HG03469 (cell line): ENCODE measurements around the gene MRFAP1.

Experiments
- ATAC-seq: cut with Tn5 transposase; IDR thresholded peaks from one replicate; pipeline ENCODE4 v1.9.1; 2021; ENCODE audit warnings: mild to moderate bottlenecking, moderate library complexity, moderate number of reproducible peaks; ENCODE audit not compliant: unreplicated experiment

Gene MRFAP1

GRCh38 chr4:6640292-6641163 lies at the start of gene MRFAP1:
MRFAP1 (plus strand) TSS chr4:6640685; CDS start chr4:6640863, 178 bp downstream.
- ATAC-seq: peak; percentile 84

- no peak for ATAC-seq
Observed at GRCh38 chr4:6591313-6591712, 49.2 kb upstream of the MRFAP1 start.

- no peak for ATAC-seq
Observed at GRCh38 chr4:6591781-6592180, 48.7 kb upstream of the MRFAP1 start.

GRCh38 chr4:6592804-6593563 lies 47.5 kb upstream of the MRFAP1 start:
- ATAC-seq: no peak

- no peak for ATAC-seq
Observed at GRCh38 chr4:6594341-6594740, 46.1 kb upstream of the MRFAP1 start.

- ATAC-seq: no peak
Observed at GRCh38 chr4:6594826-6595355, 45.6 kb upstream of the MRFAP1 start.

- no peak for ATAC-seq
Observed at GRCh38 chr4:6595897-6596537, 44.5 kb upstream of the MRFAP1 start.

GRCh38 chr4:6596948-6597347 lies 43.5 kb upstream of the MRFAP1 start:
- no peak for ATAC-seq

- no peak for ATAC-seq
Observed at GRCh38 chr4:6598127-6598526, 42.4 kb upstream of the MRFAP1 start.

GRCh38 chr4:6598641-6599040 lies 41.8 kb upstream of the MRFAP1 start:
- no peak for ATAC-seq

- no peak for ATAC-seq
Observed at GRCh38 chr4:6601661-6602250, 38.7 kb upstream of the MRFAP1 start.

- no peak for ATAC-seq
Observed at GRCh38 chr4:6602289-6602688, 38.2 kb upstream of the MRFAP1 start.

- ATAC-seq: no peak
Observed at GRCh38 chr4:6603128-6603527, 37.4 kb upstream of the MRFAP1 start.

- no peak for ATAC-seq
Observed at GRCh38 chr4:6605114-6605513, 35.4 kb upstream of the MRFAP1 start.

- ATAC-seq: no peak
Observed at GRCh38 chr4:6605605-6606004, 34.9 kb upstream of the MRFAP1 start.

GRCh38 chr4:6606465-6607235 lies 33.8 kb upstream of the MRFAP1 start:
- no peak for ATAC-seq

GRCh38 chr4:6607368-6608055 lies 33.0 kb upstream of the MRFAP1 start:
- ATAC-seq: no peak

GRCh38 chr4:6608758-6609414 lies 31.6 kb upstream of the MRFAP1 start:
- no peak for ATAC-seq
